CD4-positive, alpha-beta T cell (primary cell): Measurements from ENCODE around the gene TMED3. TPM values are rescaled to one million over a fixed set of nuclear protein-coding genes. Genes with fewer than 3 reads are reported as not detected.

Source experiments
- ATAC-seq: fragments of 200-7000 bp; cut with Tn5 transposase; one replicate; pipeline ENCODE4 v1.10.0; 2022; ENCODE audit warnings: mild to moderate bottlenecking; ENCODE audit not compliant: poor library complexity
- CTCF ChIA-PET: fragments of 350-600 bp; sonication (Branson Sonifier 250); formaldehyde crosslinking; loops from one replicate; lab custom pipeline; 2021; ENCODE audit warnings: antibody characterized with exemption, inconsistent platforms; lab: Charles Lee
- POLR2A ChIA-PET: fragments of 350-600 bp; sonication (Branson Sonifier 250); formaldehyde crosslinking; loops from one replicate; lab custom pipeline; 2021; ENCODE audit warnings: antibody characterized with exemption, inconsistent platforms; lab: Charles Lee
- DNase-seq, 14 experiments: peaks; one replicate each; pipeline ENCODE4 v3.0.0-alpha.2; 2013 to 2020; ENCODE audit warnings: mixed read lengths in 2 of 14
- H3K27ac ChIP-seq, 2 donors: one replicate each; pipeline versions ENCODE4 v1.5.1 to v1.7.0; 2013; ENCODE audit warnings: low read length in 2 of 2, low read depth in 1 of 2, mild to moderate bottlenecking in 1 of 2
- H3K27me3 ChIP-seq, 2 experiments: 1 replicate in 1 of 2; 2 replicates in 1 of 2; pipeline versions ENCODE4 v1.6.1 to v1.7.0; 2013; ENCODE audit warnings: low read length in 2 of 2, control low read depth in 1 of 2, mild to moderate bottlenecking in 1 of 2, moderate library complexity in 1 of 2; ENCODE audit not compliant: insufficient read depth in 2 of 2, control insufficient read depth in 1 of 2
- H3K36me3 ChIP-seq: one replicate; pipeline ENCODE4 v1.6.1; 2013; ENCODE audit warnings: low read length, control low read depth; ENCODE audit not compliant: insufficient read depth
- H3K4me1 ChIP-seq: one replicate; pipeline ENCODE4 v1.6.1; 2013; ENCODE audit warnings: low read length, control low read depth; ENCODE audit not compliant: insufficient read depth
- H3K4me3 ChIP-seq: one replicate; pipeline ENCODE4 v1.5.1; 2013; ENCODE audit warnings: mild to moderate bottlenecking, low read length, moderate library complexity
- H3K9me3 ChIP-seq, 2 experiments: 1 replicate in 1 of 2; 2 replicates in 1 of 2; pipeline versions ENCODE4 v1.6.1 to v1.7.0; 2013; ENCODE audit warnings: low read length in 2 of 2, mild to moderate bottlenecking in 2 of 2, control low read depth in 1 of 2, moderate library complexity in 1 of 2; ENCODE audit not compliant: control insufficient read depth in 1 of 2, insufficient read depth in 1 of 2
- H3K27ac Mint-ChIP-seq: one replicate; pipeline ENCODE4 v1.8.0; 2020; ENCODE audit warnings: mixed read lengths
- H3K27me3 Mint-ChIP-seq: one replicate; pipeline ENCODE4 v1.8.0; 2021; ENCODE audit warnings: mixed read lengths
- H3K36me3 Mint-ChIP-seq: one replicate; pipeline ENCODE4 v1.8.0; 2021; ENCODE audit warnings: low read depth, mixed read lengths
- H3K4me1 Mint-ChIP-seq: one replicate; pipeline ENCODE4 v1.8.0; 2021; ENCODE audit warnings: low read depth, mixed read lengths
- H3K4me3 Mint-ChIP-seq: one replicate; pipeline ENCODE4 v1.8.0; 2020; ENCODE audit warnings: mild to moderate bottlenecking, mixed read lengths
- H3K9me3 Mint-ChIP-seq: one replicate; pipeline ENCODE4 v1.8.0; 2020; ENCODE audit warnings: mixed read lengths
- CTCF ChIP-seq: fragments of 200-600 bp; IDR thresholded peaks from one replicate; pipeline ENCODE4 v1.8.0; 2022; ENCODE audit warnings: antibody characterized with exemption, mild to moderate bottlenecking
- intact Hi-C, 2 experiments: fragments of 100-400 bp; cut with DNase I in 1 of 2; cut with micrococcal nuclease in 1 of 2; formaldehyde crosslinking; loops; one replicate each; pipeline versions ENCODE4 v1.15.1 to v1.9.0; 2023 to 2025; cut with DNase I, micrococcal nuclease
- total RNA-seq, 174 experiments: library from RNA in 2 of 174; stranded (reverse) in 2 of 174; gene quantifications; one replicate each; pipeline ENCODE4 v1.2.3 and lab custom pipeline; 2021 to 2026

TMED3 gene
- total RNA-seq, 2 experiments from 2014 or later, result 12.2 to 12.7 TPM

GRCh38 chr15:79265987-79266579 is 44.8 kb upstream of the TMED3 start:
- no peaks in the 10 kb centered on the region for H3K4me1 ChIP-seq
- H3K4me3 ChIP-seq, result no peak overlapping the region
- ChIA-PET POLR2A (no interaction called here), CTCF (no interaction called here)
- DNase-seq (no peak), ATAC-seq (no peak)
- peaks cover 0 to 23% of the 10 kb centered on the region in 2 experiments for H3K27me3 ChIP-seq
- H3K9me3 Mint-ChIP-seq, result no peaks in the 10 kb centered on the region
- H3K36me3 Mint-ChIP-seq, result no peaks in the 10 kb centered on the region
- H3K4me1 Mint-ChIP-seq, result no peaks in the 10 kb centered on the region
- no peak for TF ChIP-seq CTCF
- intact Hi-C loops, result no loop called here
- H3K9me3 ChIP-seq, result no peaks in the 10 kb centered on the region
- H3K27me3 Mint-ChIP-seq, result peaks cover 48% of the 10 kb centered on the region
- no peak overlapping the region for H3K27ac Mint-ChIP-seq
- H3K36me3 ChIP-seq, result no peaks in the 10 kb centered on the region
- no peak overlapping the region for H3K27ac ChIP-seq
- H3K4me3 Mint-ChIP-seq, result no peak overlapping the region

- CTCF ChIA-PET, result no interaction called here
- peaks cover 2% of the 10 kb centered on the region for H3K9me3 Mint-ChIP-seq
- Histone ChIP-seq H3K4me1 (no peaks in the 10 kb centered on the region), H3K9me3 (peaks cover 7 to 18% of the 10 kb centered on the region in 2 experiments), H3K27me3 (peaks cover 35 to 58% of the 10 kb centered on the region in 2 experiments), H3K36me3 (no peaks in the 10 kb centered on the region), H3K4me3 (no peak within 1 kb of the TSS), H3K27ac (no peak within 1 kb of the TSS)
- no peak for TF ChIP-seq CTCF
- peaks cover 91% of the 10 kb centered on the region for H3K27me3 Mint-ChIP-seq
- intact Hi-C loops, result no loop called here
- H3K4me1 Mint-ChIP-seq, result no peaks in the 10 kb centered on the region
- POLR2A ChIA-PET, result no interaction called here
- no peaks in the 10 kb centered on the region for H3K36me3 Mint-ChIP-seq
- ATAC-seq (no peak), DNase-seq (no peak)
- H3K27ac Mint-ChIP-seq, result no peak within 1 kb of the TSS
- no peak within 1 kb of the TSS for H3K4me3 Mint-ChIP-seq
These were observed 28.3 kb upstream of the TMED3 start, which contains the start of gene ANKRD34C for GRCh38 chr15:79282371-79283251. ANKRD34C (plus strand) TSS chr15:79282722; CDS start chr15:79293285, 10,563 bp downstream.

GRCh38 chr15:79283252-79284048 is 27.5 kb upstream of the TMED3 start:
- ATAC-seq, result no peak
- ChIA-PET POLR2A (no interaction called here), CTCF (no interaction called here)
- no peaks in the 10 kb centered on the region for H3K36me3 Mint-ChIP-seq
- Histone ChIP-seq H3K27me3 (peaks cover 41 to 58% of the 10 kb centered on the region in 2 experiments), H3K36me3 (no peaks in the 10 kb centered on the region), H3K27ac (no peak overlapping the region), H3K4me3 (no peak overlapping the region), H3K4me1 (no peaks in the 10 kb centered on the region), H3K9me3 (peaks cover 7 to 18% of the 10 kb centered on the region in 2 experiments)
- intact Hi-C loops, result no loop called here
- DNase-seq, result peak in 8 of 14 experiments; percentile 2 to 38 (median 16)
- H3K4me1 Mint-ChIP-seq, result no peaks in the 10 kb centered on the region
- no peak overlapping the region for H3K27ac Mint-ChIP-seq
- no peak overlapping the region for H3K4me3 Mint-ChIP-seq
- H3K27me3 Mint-ChIP-seq, result peaks cover 92% of the 10 kb centered on the region
- no peak for TF ChIP-seq CTCF
- peaks cover 2% of the 10 kb centered on the region for H3K9me3 Mint-ChIP-seq
